Neural progenitor cell (in vitro differentiated cells): Measurements from ENCODE around the gene GPATCH2L.

ENCODE experiments used
- CTCF ChIP-seq: fragments of 200-600 bp; sonication (generic); IDR thresholded peaks from 2 replicates; pipeline ENCODE4 v1.5.1; 2017; ENCODE audit warnings: antibody characterized with exemption, mild to moderate bottlenecking
- EZH2 ChIP-seq: fragments of 200-600 bp; sonication (generic); IDR thresholded peaks from 2 replicates; pipeline ENCODE4 v1.6.1; 2017; ENCODE audit warnings: antibody characterized with exemption, mild to moderate bottlenecking, moderate library complexity
- EZH2phosphoT487 ChIP-seq: fragments of 200-600 bp; sonication (generic); IDR thresholded peaks from 2 replicates; pipeline ENCODE4 v1.6.1; 2017; ENCODE audit warnings: antibody characterized with exemption

DNA sequence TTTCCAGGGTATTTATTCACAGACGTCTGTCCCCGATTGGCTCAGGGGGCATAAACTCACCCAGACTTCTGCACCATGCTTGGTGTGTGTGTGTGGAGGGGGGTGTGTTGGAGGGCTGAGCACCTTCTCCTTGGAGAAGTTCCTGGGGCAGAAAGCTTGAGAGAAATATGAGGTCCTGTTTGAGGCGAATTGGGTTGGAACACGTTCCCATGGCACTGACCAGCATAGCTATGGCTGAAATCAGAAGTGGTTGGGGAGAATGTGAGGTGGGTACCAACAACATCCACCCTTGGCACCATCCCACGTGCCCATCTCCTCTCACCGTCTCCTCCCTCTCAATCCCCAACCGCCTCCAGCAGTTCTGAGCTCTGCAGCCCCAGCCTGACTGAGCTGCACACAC lies 16.0 kb upstream of the GPATCH2L start:
- TF ChIP-seq CTCF (no peak), EZH2 (no peak), EZH2phosphoT487 (no peak)
